DMS153 treated with DMSO at 0.1 percent for 48 hours (cell line): Measurements from ENCODE around the gene PNPLA3.

Experiments
- DNase-seq: peaks from one replicate; lab custom pipeline; 2025; ENCODE audit not compliant: unreplicated experiment; lab: John Stamatoyannopoulos, UW

The PNPLA3 gene

GRCh38 chr22:43990044-43990443 lies 66.4 kb downstream of the PNPLA3 start:
- no peak for DNase-seq

GRCh38 chr22:43991316-43992020 lies 67.9 kb downstream of the PNPLA3 start:
- no peak for DNase-seq

- DNase-seq: no peak
Observed at GRCh38 chr22:43992331-43992821, 68.8 kb downstream of the PNPLA3 start.

GRCh38 chr22:43993072-43993760 lies 69.6 kb downstream of the PNPLA3 start:
- DNase-seq: peak; percentile 22

GRCh38 chr22:43994006-43994405 lies 70.4 kb downstream of the PNPLA3 start:
- DNase-seq: no peak

GRCh38 chr22:43994416-43994815 lies 70.8 kb downstream of the PNPLA3 start:
- no peak for DNase-seq

- DNase-seq: no peak
Observed at GRCh38 chr22:43995057-43995685, 71.6 kb downstream of the PNPLA3 start.

GRCh38 chr22:43995798-43996169 lies 72.2 kb downstream of the PNPLA3 start:
- no peak for DNase-seq

GRCh38 chr22:43996170-43996980 lies 72.8 kb downstream of the PNPLA3 start:
- DNase-seq: no peak

- no peak for DNase-seq
Observed at GRCh38 chr22:43996981-43997265, 73.3 kb downstream of the PNPLA3 start.
